GM18505 (cell line): Measurements from ENCODE around the gene PSPN.
"Not testable (repeated sequence)": the region's sequence is repeated elsewhere in the genome, so short reads cannot be mapped to it uniquely, and the experiment has no call there.

ENCODE experiments used
- ATAC-seq: cut with Tn5 transposase; IDR thresholded peaks from one replicate; pipeline ENCODE4 v1.9.1; 2021; ENCODE audit not compliant: unreplicated experiment
- POLR2A ChIP-seq: IDR thresholded peaks from 4 replicates; pipeline ENCODE4 v1.6.1; 2011; ENCODE audit warnings: borderline replicate concordance; ENCODE audit not compliant: insufficient read depth, insufficient read length; ENCODE audit errors: extremely low read depth

PSPN gene

DNA sequence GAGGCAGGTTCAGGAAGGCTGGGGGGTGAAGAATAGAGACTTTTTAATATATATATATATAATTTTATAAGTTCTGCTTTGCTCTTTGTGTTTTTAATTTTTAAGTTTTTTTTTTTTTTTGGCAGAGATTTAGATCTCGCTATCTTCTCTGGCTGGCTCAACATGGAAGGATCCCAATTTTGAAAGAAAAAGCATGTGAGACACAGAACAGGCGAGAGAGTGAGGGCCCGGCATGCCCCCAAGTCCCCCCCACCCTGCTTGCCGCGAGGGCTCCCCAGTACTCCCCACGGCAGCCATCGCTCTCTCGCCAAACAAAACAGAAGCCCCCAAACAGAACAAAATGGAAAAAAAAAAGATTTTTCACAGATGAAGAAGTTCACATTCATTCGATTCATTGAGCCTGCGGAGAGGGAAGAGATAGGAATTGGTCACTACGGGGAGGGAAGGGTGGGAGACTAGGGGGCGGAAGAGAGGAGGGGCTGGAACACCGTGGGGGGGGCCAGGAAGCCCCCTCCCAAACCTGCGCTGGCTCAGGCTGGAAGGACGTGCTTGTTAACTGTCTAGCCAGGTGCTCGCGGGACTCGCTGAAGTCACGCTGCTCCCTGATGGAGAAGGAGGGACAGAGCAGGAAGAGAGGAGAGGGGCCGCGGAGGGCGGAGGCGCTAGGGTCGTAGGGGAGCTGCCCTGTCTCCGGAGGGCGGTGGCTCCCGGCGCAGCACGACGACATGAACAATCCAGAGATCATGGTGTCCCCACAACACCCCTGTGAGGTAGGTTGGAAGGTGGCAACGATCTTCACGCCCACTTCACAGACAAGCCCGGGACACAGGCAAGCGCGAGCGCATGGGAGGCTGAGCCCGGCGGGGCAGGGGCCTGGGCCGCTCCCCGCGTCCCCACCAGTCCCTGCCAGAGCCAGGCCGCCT lies 38.2 kb upstream of the PSPN start:
- no peak for ATAC-seq

DNA sequence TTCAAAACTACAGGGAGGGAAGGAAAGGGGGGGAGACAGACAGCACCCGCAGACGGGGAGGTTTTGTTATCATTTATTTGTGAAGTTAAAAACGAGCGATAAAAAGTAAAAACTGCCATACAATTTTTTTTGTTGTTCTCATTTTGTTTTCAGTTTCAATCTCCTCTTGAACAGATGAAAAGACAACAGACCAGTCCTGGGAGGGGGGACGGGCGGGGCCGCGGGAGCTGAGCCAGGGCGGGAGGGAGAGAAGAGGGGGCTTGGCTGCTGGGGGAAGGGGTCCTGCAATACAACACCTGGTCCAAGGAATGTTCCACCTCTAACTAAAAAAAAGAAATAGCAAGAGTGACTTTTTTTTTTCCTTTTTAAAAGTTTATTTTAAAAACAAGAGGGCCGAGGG lies 37.6 kb upstream of the PSPN start:
- ATAC-seq = no peak
- no peak for TF ChIP-seq POLR2A

More for the DNA sequence above, 38.2 kb upstream of the PSPN start:
- no peak for TF ChIP-seq POLR2A

DNA sequence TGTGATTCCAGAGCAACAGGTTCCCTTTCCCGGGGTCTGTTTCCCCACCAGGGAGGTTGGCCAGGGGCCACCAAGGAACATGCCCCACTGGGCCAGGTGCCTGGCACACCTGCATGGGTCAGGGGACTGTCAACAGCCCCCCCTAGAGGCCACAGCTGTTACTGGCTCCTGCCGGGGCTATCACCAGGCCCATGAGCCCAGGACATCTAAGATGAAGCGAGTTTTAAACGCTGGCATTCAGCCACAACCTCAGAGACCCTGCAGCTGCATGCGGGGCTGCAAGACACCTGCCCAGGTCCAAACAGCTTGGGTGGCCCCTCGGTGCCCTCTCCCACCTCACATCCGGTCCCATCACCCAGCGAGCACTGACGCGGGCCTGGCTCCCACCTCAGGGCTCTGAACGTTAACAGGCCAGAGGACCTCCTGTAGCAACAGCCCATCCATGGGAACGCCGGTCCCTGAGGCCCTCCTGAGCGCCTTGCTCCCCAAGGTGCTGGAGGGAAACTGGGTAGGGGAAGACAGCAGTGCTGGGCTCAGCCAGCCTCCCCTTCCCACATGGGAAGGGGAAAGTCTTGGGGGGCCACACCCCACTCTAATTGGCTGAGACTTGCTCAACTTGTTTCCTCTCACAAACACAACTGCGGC lies 36.8 kb upstream of the PSPN start:
- no peak for ATAC-seq

DNA sequence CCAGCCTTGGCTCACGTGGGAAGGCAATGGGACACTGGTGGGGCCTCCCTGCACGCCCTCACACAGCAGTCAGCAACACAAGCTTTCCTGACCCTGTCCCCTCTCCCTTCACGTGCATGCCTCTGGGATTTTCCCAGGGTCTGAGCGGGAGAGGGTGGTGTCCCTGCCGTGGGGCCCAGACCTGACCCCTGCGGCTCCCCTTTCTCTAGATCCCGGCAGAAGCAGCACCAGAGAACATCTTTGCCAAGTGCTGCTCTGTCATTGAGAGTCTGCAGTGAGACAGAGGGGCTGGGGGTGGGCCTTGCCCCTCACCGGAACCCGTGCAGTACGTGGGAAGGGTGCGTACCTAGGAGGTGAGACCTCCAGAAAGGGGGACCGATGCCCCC lies 36.3 kb upstream of the PSPN start:
- TF ChIP-seq POLR2A = no peak
- no peak for ATAC-seq

More for the DNA sequence above, 36.8 kb upstream of the PSPN start:
- TF ChIP-seq POLR2A = peak; percentile 13

DNA sequence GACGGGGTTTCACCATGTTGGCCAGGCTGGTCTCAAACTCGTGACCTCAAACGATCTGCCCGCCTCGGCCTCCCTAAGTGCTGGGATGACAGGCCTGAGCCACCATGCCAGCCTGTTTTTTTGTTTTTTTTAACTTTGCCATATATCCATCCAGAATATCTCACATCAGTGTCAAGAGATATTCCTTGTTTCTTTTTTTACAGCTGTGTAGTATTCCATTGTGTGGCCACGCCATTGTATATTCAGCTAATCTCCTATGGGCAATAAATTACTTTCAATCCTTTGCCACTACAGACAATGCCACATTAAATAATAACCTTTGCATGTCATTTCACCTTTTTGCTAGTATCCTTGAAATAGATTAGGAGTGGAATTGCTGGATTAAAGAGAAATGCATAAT lies 33.6 kb upstream of the PSPN start:
- no peak for TF ChIP-seq POLR2A
- no peak for ATAC-seq

DNA sequence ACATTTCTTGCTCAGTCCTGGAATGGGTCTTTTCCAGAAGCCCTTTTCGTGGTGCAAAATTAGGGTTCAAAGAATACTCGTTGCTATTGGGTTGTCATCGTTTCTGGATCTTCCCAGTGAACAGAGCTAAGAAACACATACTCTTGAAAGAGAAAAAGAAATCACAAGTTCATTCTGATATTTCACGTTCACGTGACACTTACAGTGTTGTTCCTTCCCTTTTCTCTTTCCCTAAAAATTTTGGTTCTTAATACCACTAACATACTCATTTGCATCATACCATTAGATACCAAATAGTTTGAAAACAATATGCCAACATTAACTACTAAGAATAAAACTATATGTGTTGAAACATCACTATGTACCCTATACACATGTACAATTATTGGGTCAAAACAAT lies 30.7 kb upstream of the PSPN start:
- no peak for ATAC-seq

DNA sequence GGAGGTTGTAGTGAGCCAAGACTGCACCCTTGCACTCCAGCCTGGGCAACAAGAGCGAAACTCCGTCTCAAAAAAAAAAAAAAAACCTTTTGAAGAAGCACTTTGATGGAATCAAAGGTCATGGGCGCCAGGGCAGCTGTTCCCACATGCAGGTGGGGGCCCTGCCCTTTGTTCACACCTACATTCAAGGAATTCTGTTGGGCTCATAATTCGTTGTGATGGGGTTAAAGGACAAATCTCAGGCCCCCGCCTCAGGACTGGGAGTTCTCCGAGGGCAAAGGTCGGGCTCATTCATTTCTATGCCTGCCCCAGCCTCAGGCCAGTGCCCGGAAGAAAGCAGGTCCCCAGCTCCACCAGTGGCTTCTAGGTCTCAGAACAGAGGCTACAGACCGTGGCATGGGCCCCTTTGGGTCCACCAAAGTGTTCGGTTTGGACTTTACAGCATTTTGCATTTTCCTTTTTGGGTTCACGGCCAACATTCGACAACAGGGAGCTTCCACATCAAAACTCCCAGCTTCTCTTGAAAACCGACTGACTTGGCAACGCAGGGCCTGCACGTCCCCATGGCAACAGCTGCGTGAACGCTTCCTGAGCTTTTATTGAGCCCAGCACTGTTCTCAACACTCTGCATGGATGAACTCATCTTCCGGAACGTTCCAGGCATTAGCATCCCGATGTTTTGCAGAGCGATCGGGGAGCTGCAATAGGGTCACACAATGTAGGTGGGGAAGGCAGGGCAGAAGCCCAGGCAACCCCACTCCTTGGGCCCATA lies 27.3 kb upstream of the PSPN start:
- TF ChIP-seq POLR2A = no peak
- no peak for ATAC-seq

More for the DNA sequence above, 30.7 kb upstream of the PSPN start:
- TF ChIP-seq POLR2A = no peak

DNA sequence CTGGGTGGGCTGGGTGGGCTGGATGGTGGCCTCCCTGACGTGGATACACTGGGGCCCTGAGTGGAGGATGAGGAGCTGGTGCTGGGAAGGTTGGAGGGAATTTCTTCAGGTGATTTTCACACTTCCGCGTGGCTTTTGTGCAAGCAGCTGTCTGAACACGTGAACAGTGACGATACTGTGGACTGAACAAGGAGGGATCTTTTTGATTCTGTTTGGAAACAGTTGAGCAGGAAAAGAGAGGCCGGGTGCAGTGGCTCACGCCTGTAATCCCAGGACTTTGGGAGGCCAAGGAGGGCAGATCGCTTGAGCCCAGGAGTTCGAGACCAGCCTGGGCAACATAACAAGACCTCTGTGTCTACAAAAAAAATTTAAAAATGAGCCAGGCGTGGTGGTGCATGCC lies 26.3 kb upstream of the PSPN start:
- no peak for ATAC-seq
- no peak for TF ChIP-seq POLR2A

DNA sequence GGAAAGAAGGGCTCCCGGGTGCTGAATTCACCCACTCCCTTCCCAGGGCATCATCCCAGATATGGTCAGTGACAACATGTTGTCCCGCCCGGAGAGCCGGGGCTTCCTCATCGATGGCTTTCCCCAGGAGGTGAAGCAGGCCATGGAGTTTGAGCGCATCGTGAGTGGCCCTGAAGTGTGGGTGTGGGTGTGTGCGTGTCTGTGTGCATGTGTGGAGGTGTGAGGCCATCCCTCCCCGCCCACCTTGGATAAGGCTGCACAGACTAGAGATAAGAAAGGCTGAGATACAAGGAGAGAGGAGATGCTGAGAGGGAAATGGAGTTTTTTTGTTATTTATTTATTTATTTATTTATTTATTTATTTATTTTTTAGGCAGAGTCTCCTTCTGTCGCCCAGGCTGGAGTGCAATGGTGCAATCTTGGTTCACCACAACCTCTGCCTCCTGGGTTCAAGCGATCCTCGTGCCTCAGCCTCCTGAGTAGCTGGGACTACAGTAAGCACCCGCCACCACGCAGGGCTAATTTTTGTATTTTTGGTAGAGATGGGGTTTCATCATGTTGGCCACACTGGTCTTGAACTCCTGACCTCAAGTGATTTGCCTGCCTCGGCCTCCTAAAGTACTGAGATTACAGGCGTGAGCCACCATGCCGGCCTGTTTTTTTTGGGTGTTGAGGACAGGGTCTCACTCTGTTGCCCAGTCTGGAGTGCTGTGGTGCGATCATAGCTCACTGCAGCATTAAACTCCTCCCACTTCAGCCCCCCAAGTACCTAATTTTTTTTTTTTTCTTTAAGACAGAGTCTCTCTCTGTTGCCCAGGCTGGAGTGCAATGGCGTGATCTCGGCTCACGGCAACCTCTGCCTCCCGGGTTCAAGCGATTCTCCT lies 24.6 kb upstream of the PSPN start:
- not testable (repeated sequence) for ATAC-seq

DNA sequence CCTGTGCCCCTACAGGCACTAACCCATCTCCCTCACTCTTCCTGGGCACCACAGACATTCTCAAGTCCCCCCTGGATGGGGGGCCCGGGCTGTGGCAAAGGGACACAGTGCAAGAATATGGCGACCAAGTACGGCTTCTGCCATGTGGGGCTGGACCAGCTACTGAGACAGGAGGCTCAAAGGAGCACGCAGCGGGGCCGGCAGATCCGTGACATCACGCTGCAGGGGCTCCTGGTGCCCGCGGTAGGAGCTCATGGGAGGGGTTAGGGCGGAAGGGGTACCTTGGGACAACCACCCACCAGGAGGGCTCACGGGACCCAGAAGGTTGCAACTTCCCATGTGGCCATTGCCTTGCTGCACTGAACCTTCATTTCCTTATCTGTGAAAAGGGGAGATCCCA lies 20.6 kb upstream of the PSPN start:
- no peak for TF ChIP-seq POLR2A
- no peak for ATAC-seq

DNA sequence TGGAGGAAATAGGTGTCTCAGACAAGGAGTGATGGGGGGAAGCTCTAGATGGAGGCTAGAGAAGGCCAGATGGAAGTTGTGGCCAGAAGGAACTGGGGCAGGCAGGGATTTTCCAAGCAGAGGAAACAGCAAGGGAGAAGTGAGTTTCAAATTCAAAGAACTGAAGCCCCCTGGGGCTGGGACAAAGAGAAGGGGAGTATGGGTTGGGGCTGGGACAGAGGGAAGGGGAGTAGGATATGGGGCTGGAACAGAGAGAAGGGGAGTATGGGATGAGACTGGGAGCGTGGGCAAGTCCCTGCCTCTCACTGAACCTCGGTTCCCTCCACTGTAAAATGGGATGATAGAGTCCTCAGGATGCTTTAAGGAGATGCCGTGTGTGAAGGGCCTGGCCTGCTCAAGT lies 19.1 kb upstream of the PSPN start:
- no peak for ATAC-seq
- TF ChIP-seq POLR2A = no peak

DNA sequence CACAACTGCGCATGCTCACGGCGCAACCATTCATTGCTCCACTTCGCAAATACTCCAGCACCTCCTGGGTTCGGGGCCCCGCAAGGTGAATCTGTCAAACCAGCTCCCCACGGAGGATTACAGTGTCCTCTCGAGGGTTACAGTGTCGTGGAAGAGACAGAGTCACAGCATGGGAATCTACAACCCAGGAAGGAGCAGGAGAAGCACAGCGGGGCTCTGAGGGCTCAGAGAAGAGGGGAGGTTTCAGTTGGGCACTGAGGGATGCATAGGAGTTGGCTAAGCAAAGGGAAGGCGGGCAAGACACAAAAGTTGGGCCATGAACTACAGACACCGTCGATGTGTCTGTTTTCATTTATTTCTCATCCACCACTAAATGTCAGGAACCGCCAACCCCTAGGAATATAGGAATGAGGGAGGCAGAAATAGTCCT lies 18.3 kb upstream of the PSPN start:
- ATAC-seq = peak; percentile 30
- TF ChIP-seq POLR2A = no peak
